HG03175 (cell line): ENCODE measurements around the gene MED12L.
A peak's percentile ranks its signal among the peaks of the same experiment; 100 is the strongest.
"Not testable (repeated sequence)": the region's sequence is repeated elsewhere in the genome, so short reads cannot be mapped to it uniquely, and the experiment has no call there.

Source experiments
- ATAC-seq: cut with Tn5 transposase; IDR thresholded peaks from one replicate; pipeline ENCODE4 v1.9.1; 2021; ENCODE audit warnings: mild to moderate bottlenecking, moderate library complexity; ENCODE audit not compliant: unreplicated experiment

MED12L gene

GRCh38 chr3:151206201-151206600 is 120.7 kb downstream of the MED12L start:
- ATAC-seq, result no peak

- no peak for ATAC-seq
Measured at GRCh38 chr3:151209654-151210053, 124.2 kb downstream of the MED12L start.

GRCh38 chr3:151210676-151211381 is 125.4 kb downstream of the MED12L start:
- ATAC-seq, result peak; percentile 78

GRCh38 chr3:151213151-151213550 is 127.7 kb downstream of the MED12L start:
- ATAC-seq, result no peak

- ATAC-seq, result no peak
Measured at GRCh38 chr3:151213881-151214280, 128.4 kb downstream of the MED12L start.

- ATAC-seq, result no peak
Measured at GRCh38 chr3:151214459-151214858, 129.0 kb downstream of the MED12L start.

GRCh38 chr3:151216641-151217607 is 131.5 kb downstream of the MED12L start:
- no peak for ATAC-seq

GRCh38 chr3:151218136-151218535 is 132.7 kb downstream of the MED12L start:
- no peak for ATAC-seq

GRCh38 chr3:151219056-151219455 is 133.6 kb downstream of the MED12L start:
- no peak for ATAC-seq

GRCh38 chr3:151224268-151224866 is 138.9 kb downstream of the MED12L start:
- no peak for ATAC-seq

- ATAC-seq, result no peak
Measured at GRCh38 chr3:151225040-151225975, 139.8 kb downstream of the MED12L start.

GRCh38 chr3:151226088-151226563 is 140.7 kb downstream of the MED12L start:
- ATAC-seq, result no peak

GRCh38 chr3:151226825-151227224 is 141.4 kb downstream of the MED12L start:
- ATAC-seq, result no peak

GRCh38 chr3:151227266-151227806 is 141.9 kb downstream of the MED12L start:
- peak; percentile 38 for ATAC-seq

- ATAC-seq, result peak; percentile 83
Measured at GRCh38 chr3:151227807-151228665, 142.6 kb downstream of the MED12L start.

- ATAC-seq, result no peak
Measured at GRCh38 chr3:151228666-151229040, 143.2 kb downstream of the MED12L start.

GRCh38 chr3:151230646-151231045 is 145.2 kb downstream of the MED12L start:
- ATAC-seq, result peak; percentile 59

- not testable (repeated sequence) for ATAC-seq
Measured at GRCh38 chr3:151232403-151232802, 146.9 kb downstream of the MED12L start.

- no peak for ATAC-seq
Measured at GRCh38 chr3:151232991-151233390, 147.5 kb downstream of the MED12L start.
